Measurements from ENCODE around the gene TH.

- TF ChIP-seq POLR2A (IDR thresholded peaks at IDR 0.05): no peak
- no peak for TF ChIP-seq EP300 (IDR thresholded peaks at IDR 0.05)
- TF ChIP-seq CTCF (IDR thresholded peaks at IDR 0.05): no peak
Observed at GRCh38 chr11:2174361-2174760, 2.7 kb upstream of the TH start.

Measured in gastroesophageal sphincter (tissue), 3 donors.